ENCODE results near the gene GRM3.

GRM3 gene

GRCh38 chr7:86768394-86768793 is 124.7 kb downstream of the GRM3 start:
- Histone ChIP-seq H3K36me3 (ENCODE audit: control insufficient read depth, low read depth, low read length) (no peaks in the 10 kb centered on the region), H3K4me3 (ENCODE audit: low read length) (no peak overlapping the region), H3K27ac (ENCODE audit: low read length) (no peak overlapping the region), H3K27me3 (ENCODE audit: control insufficient read depth, insufficient read depth, low read length) (no peaks in the 10 kb centered on the region), H3K4me1 (ENCODE audit: control insufficient read depth, low read depth, low read length) (peaks cover 3% of the 10 kb centered on the region), H3K9ac (ENCODE audit: low read length) (no peak overlapping the region), H3K9me3 (ENCODE audit: control insufficient read depth, low read depth, low read length) (no peaks in the 10 kb centered on the region)

GRCh38 chr7:86768967-86769760 is 125.5 kb downstream of the GRM3 start:
- H3K27me3 ChIP-seq (ENCODE audit: control insufficient read depth, insufficient read depth, low read length), result no peaks in the 10 kb centered on the region
- no peak overlapping the region for H3K9ac ChIP-seq (ENCODE audit: low read length)
- peaks cover 3% of the 10 kb centered on the region for H3K4me1 ChIP-seq (ENCODE audit: control insufficient read depth, low read depth, low read length)
- H3K9me3 ChIP-seq (ENCODE audit: control insufficient read depth, low read depth, low read length), result no peaks in the 10 kb centered on the region
- H3K27ac ChIP-seq (ENCODE audit: low read length), result no peak overlapping the region
- no peaks in the 10 kb centered on the region for H3K36me3 ChIP-seq (ENCODE audit: control insufficient read depth, low read depth, low read length)
- H3K4me3 ChIP-seq (ENCODE audit: low read length), result no peak overlapping the region

- Histone ChIP-seq H3K4me1 (ENCODE audit: control insufficient read depth, low read depth, low read length) (peaks cover 3% of the 10 kb centered on the region), H3K36me3 (ENCODE audit: control insufficient read depth, low read depth, low read length) (no peaks in the 10 kb centered on the region), H3K4me3 (ENCODE audit: low read length) (no peak overlapping the region), H3K27ac (ENCODE audit: low read length) (no peak overlapping the region), H3K27me3 (ENCODE audit: control insufficient read depth, insufficient read depth, low read length) (no peaks in the 10 kb centered on the region), H3K9ac (ENCODE audit: low read length) (no peak overlapping the region), H3K9me3 (ENCODE audit: control insufficient read depth, low read depth, low read length) (no peaks in the 10 kb centered on the region)
Measured at GRCh38 chr7:86773309-86773708, 129.6 kb downstream of the GRM3 start.

GRCh38 chr7:86775203-86775602 is 131.5 kb downstream of the GRM3 start:
- no peak overlapping the region for H3K9ac ChIP-seq (ENCODE audit: low read length)
- no peaks in the 10 kb centered on the region for H3K4me1 ChIP-seq (ENCODE audit: control insufficient read depth, low read depth, low read length)
- no peak overlapping the region for H3K4me3 ChIP-seq (ENCODE audit: low read length)
- H3K27ac ChIP-seq (ENCODE audit: low read length), result no peak overlapping the region
- no peaks in the 10 kb centered on the region for H3K27me3 ChIP-seq (ENCODE audit: control insufficient read depth, insufficient read depth, low read length)
- H3K36me3 ChIP-seq (ENCODE audit: control insufficient read depth, low read depth, low read length), result no peaks in the 10 kb centered on the region
- H3K9me3 ChIP-seq (ENCODE audit: control insufficient read depth, low read depth, low read length), result no peaks in the 10 kb centered on the region

- H3K27ac ChIP-seq (ENCODE audit: low read length), result no peak overlapping the region
- no peak overlapping the region for H3K4me3 ChIP-seq (ENCODE audit: low read length)
- H3K27me3 ChIP-seq (ENCODE audit: control insufficient read depth, insufficient read depth, low read length), result no peaks in the 10 kb centered on the region
- H3K9ac ChIP-seq (ENCODE audit: low read length), result no peak overlapping the region
- H3K36me3 ChIP-seq (ENCODE audit: control insufficient read depth, low read depth, low read length), result no peaks in the 10 kb centered on the region
- no peaks in the 10 kb centered on the region for H3K4me1 ChIP-seq (ENCODE audit: control insufficient read depth, low read depth, low read length)
- H3K9me3 ChIP-seq (ENCODE audit: control insufficient read depth, low read depth, low read length), result no peaks in the 10 kb centered on the region
Measured at GRCh38 chr7:86776136-86776535, 132.4 kb downstream of the GRM3 start.

GRCh38 chr7:86778271-86778670 is 134.6 kb downstream of the GRM3 start:
- Histone ChIP-seq H3K36me3 (ENCODE audit: control insufficient read depth, low read depth, low read length) (no peaks in the 10 kb centered on the region), H3K9me3 (ENCODE audit: control insufficient read depth, low read depth, low read length) (no peaks in the 10 kb centered on the region), H3K27me3 (ENCODE audit: control insufficient read depth, insufficient read depth, low read length) (no peaks in the 10 kb centered on the region), H3K27ac (ENCODE audit: low read length) (no peak overlapping the region), H3K4me1 (ENCODE audit: control insufficient read depth, low read depth, low read length) (no peaks in the 10 kb centered on the region), H3K9ac (ENCODE audit: low read length) (no peak overlapping the region), H3K4me3 (ENCODE audit: low read length) (no peak overlapping the region)

GRCh38 chr7:86784765-86785164 is 141.1 kb downstream of the GRM3 start:
- Histone ChIP-seq H3K36me3 (ENCODE audit: control insufficient read depth, low read depth, low read length) (no peaks in the 10 kb centered on the region), H3K4me1 (ENCODE audit: control insufficient read depth, low read depth, low read length) (no peaks in the 10 kb centered on the region), H3K9me3 (ENCODE audit: control insufficient read depth, low read depth, low read length) (no peaks in the 10 kb centered on the region), H3K4me3 (ENCODE audit: low read length) (no peak overlapping the region), H3K27ac (ENCODE audit: low read length) (no peak overlapping the region), H3K27me3 (ENCODE audit: control insufficient read depth, insufficient read depth, low read length) (no peaks in the 10 kb centered on the region), H3K9ac (ENCODE audit: low read length) (no peak overlapping the region)

GRCh38 chr7:86785641-86786040 is 141.9 kb downstream of the GRM3 start:
- H3K9ac ChIP-seq (ENCODE audit: low read length), result no peak overlapping the region
- no peak overlapping the region for H3K4me3 ChIP-seq (ENCODE audit: low read length)
- H3K27me3 ChIP-seq (ENCODE audit: control insufficient read depth, insufficient read depth, low read length), result no peaks in the 10 kb centered on the region
- no peaks in the 10 kb centered on the region for H3K9me3 ChIP-seq (ENCODE audit: control insufficient read depth, low read depth, low read length)
- no peaks in the 10 kb centered on the region for H3K4me1 ChIP-seq (ENCODE audit: control insufficient read depth, low read depth, low read length)
- H3K27ac ChIP-seq (ENCODE audit: low read length), result no peak overlapping the region
- no peaks in the 10 kb centered on the region for H3K36me3 ChIP-seq (ENCODE audit: control insufficient read depth, low read depth, low read length)

- no peak overlapping the region for H3K9ac ChIP-seq (ENCODE audit: low read length)
- H3K27ac ChIP-seq (ENCODE audit: low read length), result no peak overlapping the region
- no peak overlapping the region for H3K4me3 ChIP-seq (ENCODE audit: low read length)
- no peaks in the 10 kb centered on the region for H3K9me3 ChIP-seq (ENCODE audit: control insufficient read depth, low read depth, low read length)
- H3K36me3 ChIP-seq (ENCODE audit: control insufficient read depth, low read depth, low read length), result no peaks in the 10 kb centered on the region
- H3K27me3 ChIP-seq (ENCODE audit: control insufficient read depth, insufficient read depth, low read length), result no peaks in the 10 kb centered on the region
- H3K4me1 ChIP-seq (ENCODE audit: control insufficient read depth, low read depth, low read length), result no peaks in the 10 kb centered on the region
Measured at GRCh38 chr7:86786376-86786775, 142.7 kb downstream of the GRM3 start.

GRCh38 chr7:86788948-86789347 is 145.2 kb downstream of the GRM3 start:
- no peak overlapping the region for H3K27ac ChIP-seq (ENCODE audit: low read length)

GRCh38 chr7:86790383-86790782 is 146.7 kb downstream of the GRM3 start:
- H3K4me1 ChIP-seq (ENCODE audit: control insufficient read depth, low read depth, low read length), result no peaks in the 10 kb centered on the region
- no peak overlapping the region for H3K4me3 ChIP-seq (ENCODE audit: low read length)
- no peak overlapping the region for H3K9ac ChIP-seq (ENCODE audit: low read length)
- no peaks in the 10 kb centered on the region for H3K36me3 ChIP-seq (ENCODE audit: control insufficient read depth, low read depth, low read length)
- H3K27ac ChIP-seq (ENCODE audit: low read length), result no peak overlapping the region
- H3K9me3 ChIP-seq (ENCODE audit: control insufficient read depth, low read depth, low read length), result no peaks in the 10 kb centered on the region
- no peaks in the 10 kb centered on the region for H3K27me3 ChIP-seq (ENCODE audit: control insufficient read depth, insufficient read depth, low read length)

More at GRCh38 chr7:86788948-86789347, 145.2 kb downstream of the GRM3 start:
- Histone ChIP-seq H3K4me3 (ENCODE audit: low read length) (no peak overlapping the region), H3K4me1 (ENCODE audit: control insufficient read depth, low read depth, low read length) (no peaks in the 10 kb centered on the region), H3K27me3 (ENCODE audit: control insufficient read depth, insufficient read depth, low read length) (no peaks in the 10 kb centered on the region), H3K36me3 (ENCODE audit: control insufficient read depth, low read depth, low read length) (no peaks in the 10 kb centered on the region), H3K9ac (ENCODE audit: low read length) (no peak overlapping the region), H3K9me3 (ENCODE audit: control insufficient read depth, low read depth, low read length) (no peaks in the 10 kb centered on the region)

GRCh38 chr7:86792260-86792659 is 148.6 kb downstream of the GRM3 start:
- no peaks in the 10 kb centered on the region for H3K36me3 ChIP-seq (ENCODE audit: control insufficient read depth, low read depth, low read length)
- H3K9ac ChIP-seq (ENCODE audit: low read length), result no peak overlapping the region
- no peaks in the 10 kb centered on the region for H3K27me3 ChIP-seq (ENCODE audit: control insufficient read depth, insufficient read depth, low read length)
- no peaks in the 10 kb centered on the region for H3K9me3 ChIP-seq (ENCODE audit: control insufficient read depth, low read depth, low read length)
- H3K4me3 ChIP-seq (ENCODE audit: low read length), result no peak overlapping the region
- H3K27ac ChIP-seq (ENCODE audit: low read length), result no peak overlapping the region
- H3K4me1 ChIP-seq (ENCODE audit: control insufficient read depth, low read depth, low read length), result no peaks in the 10 kb centered on the region

All from iPS-18a (cell line).